ENCODE results near the gene USP7. TPM values are rescaled to one million over a fixed set of nuclear protein-coding genes. Genes with fewer than 3 reads are reported as not detected.

The USP7 gene
- total and polyA plus RNA-seq, 10 of the 15 experiments (the other 5 are each of a cell fraction or from before 2014, with no cell fraction given): 16.2 to 133 (median 60.5) TPM

DNA sequence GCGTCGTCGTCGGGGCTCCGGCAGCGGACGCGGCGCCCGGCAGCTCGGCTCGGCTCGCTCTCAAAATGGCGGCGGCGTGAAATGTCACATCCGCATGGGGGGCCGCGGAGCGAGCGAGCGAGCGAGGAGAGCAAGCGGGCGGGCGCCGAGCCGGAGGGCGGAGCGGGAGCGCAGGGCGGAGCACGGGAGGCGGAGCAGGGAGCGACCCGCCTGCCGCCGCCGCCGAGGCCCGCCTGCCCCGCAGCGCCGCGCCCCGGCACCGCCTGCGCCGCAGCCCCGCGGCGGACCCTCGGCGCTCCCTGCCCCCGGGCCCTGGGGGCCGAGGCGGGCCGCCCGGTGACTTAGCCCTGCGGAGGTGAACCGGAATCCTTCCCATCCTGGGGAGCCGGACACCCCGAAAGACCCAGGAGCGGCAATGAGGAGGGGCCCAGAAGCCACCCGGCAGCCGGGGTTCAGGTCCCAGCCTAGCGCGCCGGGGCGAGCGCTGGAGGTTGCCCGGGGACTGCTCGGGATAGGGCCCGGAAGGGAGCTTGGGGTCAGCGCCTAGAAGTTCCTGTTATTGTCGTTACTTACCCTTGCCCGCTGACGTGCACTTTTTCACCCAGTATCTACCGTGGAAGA is at the start of gene USP7 (continued):
- TF ChIP-seq, protein P1, sequence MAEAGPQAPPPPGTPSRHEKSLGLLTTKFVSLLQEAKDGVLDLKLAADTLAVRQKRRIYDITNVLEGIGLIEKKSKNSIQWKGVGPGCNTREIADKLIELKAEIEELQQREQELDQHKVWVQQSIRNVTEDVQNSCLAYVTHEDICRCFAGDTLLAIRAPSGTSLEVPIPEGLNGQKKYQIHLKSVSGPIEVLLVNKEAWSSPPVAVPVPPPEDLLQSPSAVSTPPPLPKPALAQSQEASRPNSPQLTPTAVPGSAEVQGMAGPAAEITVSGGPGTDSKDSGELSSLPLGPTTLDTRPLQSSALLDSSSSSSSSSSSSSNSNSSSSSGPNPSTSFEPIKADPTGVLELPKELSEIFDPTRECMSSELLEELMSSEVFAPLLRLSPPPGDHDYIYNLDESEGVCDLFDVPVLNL (IDR thresholded peaks at IDR 0.05; ENCODE audit: low read depth, low read length): no peak
- TF ChIP-seq HDAC6 (IDR thresholded peaks at IDR 0.05; ENCODE audit: unreplicated experiment): no peak
- no peak for TF ChIP-seq BRCA1 (IDR thresholded peaks at IDR 0.05; ENCODE audit: low read depth, low read length)
- TF ChIP-seq POLR2A (IDR thresholded peaks at IDR 0.05; ENCODE audit: low read depth, low read length): peak; percentile 89
- no peak for TF ChIP-seq ZNF207 (IDR thresholded peaks at IDR 0.05; ENCODE audit: borderline replicate concordance)
- no peak for TF ChIP-seq GABPA (IDR thresholded peaks at IDR 0.05; ENCODE audit: low read depth)
- TF ChIP-seq RAD51 (IDR thresholded peaks at IDR 0.05): no peak
- TF ChIP-seq ASH2L (IDR thresholded peaks at IDR 0.05; ENCODE audit: borderline replicate concordance, low read depth): no peak
- TF ChIP-seq ZBED1 (IDR thresholded peaks at IDR 0.05; ENCODE audit: borderline replicate concordance): no peak
- TF ChIP-seq RB1 (IDR thresholded peaks at IDR 0.05; ENCODE audit: borderline replicate concordance): no peak
- TF ChIP-seq NR2F1 (conservative IDR thresholded peaks at IDR 0.05): peak; percentile 51; the same call in 1 of the 2 replicates
- TF ChIP-seq IKZF1 (conservative IDR thresholded peaks at IDR 0.05): peak; percentile 63
- TF ChIP-seq KDM1A (IDR thresholded peaks at IDR 0.05; ENCODE audit: borderline replicate concordance): no peak
- TF ChIP-seq SREBF2 (IDR thresholded peaks at IDR 0.05; ENCODE audit: low read length): no peak
- peak; percentile 88 for TF ChIP-seq GATAD2B (conservative IDR thresholded peaks at IDR 0.05; ENCODE audit: low read depth)
- TF ChIP-seq, protein P2, sequence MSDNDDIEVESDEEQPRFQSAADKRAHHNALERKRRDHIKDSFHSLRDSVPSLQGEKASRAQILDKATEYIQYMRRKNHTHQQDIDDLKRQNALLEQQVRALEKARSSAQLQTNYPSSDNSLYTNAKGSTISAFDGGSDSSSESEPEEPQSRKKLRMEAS (IDR thresholded peaks at IDR 0.05; ENCODE audit: low read depth, low read length): peak; percentile 56; the same call in 1 of the 2 replicates
- TF ChIP-seq NRF1 (conservative IDR thresholded peaks at IDR 0.05; ENCODE audit: low read depth, low read length): no peak
- peak; percentile 60; the same call in 1 of the 2 replicates for TF ChIP-seq BACH1 (IDR thresholded peaks at IDR 0.05; ENCODE audit: borderline replicate concordance)
- TF ChIP-seq TCF12 (IDR thresholded peaks at IDR 0.05; ENCODE audit: low read depth, low read length): 0 out of 2 replicates have a peak, but pooled peaks have one; percentile 4
- TF ChIP-seq TBL1XR1 (IDR thresholded peaks at IDR 0.05; ENCODE audit: low read depth, low read length): no peak
- TF ChIP-seq KLF5 (IDR thresholded peaks at IDR 0.05; ENCODE audit: partially characterized antibody): no peak
- no peak for TF ChIP-seq TCF3 (IDR thresholded peaks at IDR 0.05; ENCODE audit: borderline replicate concordance, insufficient read depth, low read depth, low read length)
- TF ChIP-seq YBX1 (IDR thresholded peaks at IDR 0.05): no peak
- peak; percentile 80; the same call in 1 of the 2 replicates for TF ChIP-seq TAF1 (IDR thresholded peaks at IDR 0.05; ENCODE audit: borderline replicate concordance, low read depth, low read length)
- TF ChIP-seq MYC (IDR thresholded peaks at IDR 0.05; ENCODE audit: insufficient read depth, insufficient read length, insufficient replicate concordance, low read length, severe bottlenecking): no peak
- TF ChIP-seq FOXM1 (IDR thresholded peaks at IDR 0.05; ENCODE audit: low read depth, low read length): no peak
- TF ChIP-seq, protein P3, sequence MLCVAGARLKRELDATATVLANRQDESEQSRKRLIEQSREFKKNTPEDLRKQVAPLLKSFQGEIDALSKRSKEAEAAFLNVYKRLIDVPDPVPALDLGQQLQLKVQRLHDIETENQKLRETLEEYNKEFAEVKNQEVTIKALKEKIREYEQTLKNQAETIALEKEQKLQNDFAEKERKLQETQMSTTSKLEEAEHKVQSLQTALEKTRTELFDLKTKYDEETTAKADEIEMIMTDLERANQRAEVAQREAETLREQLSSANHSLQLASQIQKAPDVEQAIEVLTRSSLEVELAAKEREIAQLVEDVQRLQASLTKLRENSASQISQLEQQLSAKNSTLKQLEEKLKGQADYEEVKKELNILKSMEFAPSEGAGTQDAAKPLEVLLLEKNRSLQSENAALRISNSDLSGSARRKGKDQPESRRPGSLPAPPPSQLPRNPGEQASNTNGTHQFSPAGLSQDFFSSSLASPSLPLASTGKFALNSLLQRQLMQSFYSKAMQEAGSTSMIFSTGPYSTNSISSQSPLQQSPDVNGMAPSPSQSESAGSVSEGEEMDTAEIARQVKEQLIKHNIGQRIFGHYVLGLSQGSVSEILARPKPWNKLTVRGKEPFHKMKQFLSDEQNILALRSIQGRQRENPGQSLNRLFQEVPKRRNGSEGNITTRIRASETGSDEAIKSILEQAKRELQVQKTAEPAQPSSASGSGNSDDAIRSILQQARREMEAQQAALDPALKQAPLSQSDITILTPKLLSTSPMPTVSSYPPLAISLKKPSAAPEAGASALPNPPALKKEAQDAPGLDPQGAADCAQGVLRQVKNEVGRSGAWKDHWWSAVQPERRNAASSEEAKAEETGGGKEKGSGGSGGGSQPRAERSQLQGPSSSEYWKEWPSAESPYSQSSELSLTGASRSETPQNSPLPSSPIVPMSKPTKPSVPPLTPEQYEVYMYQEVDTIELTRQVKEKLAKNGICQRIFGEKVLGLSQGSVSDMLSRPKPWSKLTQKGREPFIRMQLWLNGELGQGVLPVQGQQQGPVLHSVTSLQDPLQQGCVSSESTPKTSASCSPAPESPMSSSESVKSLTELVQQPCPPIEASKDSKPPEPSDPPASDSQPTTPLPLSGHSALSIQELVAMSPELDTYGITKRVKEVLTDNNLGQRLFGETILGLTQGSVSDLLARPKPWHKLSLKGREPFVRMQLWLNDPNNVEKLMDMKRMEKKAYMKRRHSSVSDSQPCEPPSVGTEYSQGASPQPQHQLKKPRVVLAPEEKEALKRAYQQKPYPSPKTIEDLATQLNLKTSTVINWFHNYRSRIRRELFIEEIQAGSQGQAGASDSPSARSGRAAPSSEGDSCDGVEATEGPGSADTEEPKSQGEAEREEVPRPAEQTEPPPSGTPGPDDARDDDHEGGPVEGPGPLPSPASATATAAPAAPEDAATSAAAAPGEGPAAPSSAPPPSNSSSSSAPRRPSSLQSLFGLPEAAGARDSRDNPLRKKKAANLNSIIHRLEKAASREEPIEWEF (IDR thresholded peaks at IDR 0.05; ENCODE audit: insufficient replicate concordance, low read depth, low read length): no peak
- no peak for TF ChIP-seq RBBP5 (conservative IDR thresholded peaks at IDR 0.05)

Data from GM12878 (cell line).